ENCODE data around the gene C3AR1.
"Not testable (repeated sequence)": the region's sequence is repeated elsewhere in the genome, so short reads cannot be mapped to it uniquely, and the experiment has no call there.

Gene C3AR1

DNA sequence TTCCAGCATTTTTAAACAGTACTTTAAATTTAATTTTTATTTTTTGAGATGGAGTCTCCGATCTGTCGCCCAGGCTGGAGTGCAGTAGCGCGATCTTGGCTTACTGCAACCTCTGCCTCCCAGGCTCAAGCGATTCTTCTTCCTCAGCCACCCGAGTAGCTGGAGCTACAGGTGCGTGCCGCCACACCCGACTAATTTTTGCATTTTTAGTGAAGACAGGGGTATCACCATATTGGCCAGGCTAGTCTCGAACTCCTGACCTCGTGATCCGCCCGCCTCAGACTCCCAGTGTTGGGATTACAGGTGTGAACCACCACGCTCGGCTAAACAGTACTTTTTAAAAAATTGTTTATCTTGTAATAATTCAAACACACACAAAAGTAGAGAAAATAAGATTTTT is 37.9 kb downstream of the C3AR1 start:
- DNase-seq (ENCODE audit: low read depth, low spot score): no peak

GRCh38 chr12:8027856-8028255 is 38.3 kb downstream of the C3AR1 start:
- no peak for DNase-seq (ENCODE audit: low read depth, low spot score)

DNA sequence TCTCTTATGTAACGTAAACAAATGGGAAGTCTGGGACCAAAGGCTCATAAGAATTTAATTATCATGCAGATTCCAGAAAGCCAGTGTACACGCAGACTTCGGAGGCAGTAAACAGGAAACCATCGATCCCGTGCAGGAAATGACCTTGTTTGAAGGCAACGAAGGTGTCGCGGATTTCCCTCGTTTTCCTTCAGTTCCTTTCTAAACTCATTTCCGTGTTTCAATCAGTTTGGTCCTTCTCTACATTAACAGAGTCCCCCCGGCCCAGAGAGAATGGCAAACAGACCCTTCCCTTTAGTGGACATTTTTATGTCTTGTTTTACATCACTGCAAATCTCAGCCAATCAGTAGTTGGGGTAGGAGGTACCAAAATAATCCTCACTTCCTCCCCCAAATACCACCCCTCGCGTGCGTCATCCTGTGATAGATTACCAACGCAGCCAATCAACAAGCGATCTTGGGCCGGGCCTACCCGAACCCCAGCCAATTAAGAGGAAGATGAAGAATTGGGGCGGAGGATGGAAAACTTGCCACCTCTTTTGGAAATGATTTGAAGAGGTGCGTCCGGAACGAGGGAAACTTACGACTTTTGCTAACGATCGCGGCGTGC is 39.8 kb downstream of the C3AR1 start:
- DNase-seq (ENCODE audit: low read depth, low spot score): peak; percentile 96

GRCh38 chr12:8018666-8019581 is 47.2 kb downstream of the C3AR1 start:
- DNase-seq (ENCODE audit: low read depth, low spot score): no peak

DNA sequence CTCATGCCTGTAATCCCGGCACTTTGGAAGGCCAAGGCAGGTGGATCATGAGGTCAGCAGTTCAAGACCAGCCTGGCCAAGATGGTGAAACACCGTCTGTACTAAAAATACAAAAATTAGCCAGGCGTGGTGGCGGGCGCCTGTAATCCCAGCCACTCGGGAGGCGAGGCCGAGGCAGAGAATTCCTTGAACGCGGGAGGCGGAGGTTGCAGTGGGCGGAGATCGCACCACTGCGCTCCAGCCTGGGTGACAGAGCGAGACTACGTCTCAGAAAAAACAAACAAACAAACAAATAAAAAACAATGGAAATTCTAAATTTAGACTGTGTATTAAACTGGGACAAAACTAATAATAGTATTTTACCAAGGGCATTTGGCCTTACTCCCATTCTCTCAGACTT is 47.9 kb downstream of the C3AR1 start:
- DNase-seq (ENCODE audit: low read depth, low spot score): not testable (repeated sequence)

DNA sequence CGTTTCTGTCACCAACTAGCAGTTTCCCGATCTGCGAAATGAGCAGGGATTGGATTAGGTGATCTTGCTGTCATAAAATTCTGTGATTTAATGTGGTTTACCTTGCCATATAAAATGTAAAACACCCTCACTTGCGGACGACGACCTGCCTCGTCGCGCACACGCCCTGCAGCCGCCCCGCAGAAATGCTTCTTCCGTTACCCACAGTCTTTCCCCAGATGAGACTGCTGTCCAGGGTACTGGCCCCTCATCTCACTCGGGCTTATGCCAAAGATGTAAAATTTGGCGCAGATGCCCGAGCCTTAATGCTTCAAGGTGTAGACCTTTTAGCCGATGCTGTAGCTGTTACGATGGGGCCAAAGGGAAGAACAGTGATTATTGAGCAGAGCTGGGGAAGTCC is 51.3 kb downstream of the C3AR1 start:
- DNase-seq (ENCODE audit: low read depth, low spot score): no peak

- DNase-seq (ENCODE audit: low read depth, low spot score): no peak
Observed at GRCh38 chr12:8012651-8013309, 53.4 kb downstream of the C3AR1 start.

- DNase-seq (ENCODE audit: low read depth, low spot score): no peak
Observed at GRCh38 chr12:8011331-8011730, 54.8 kb downstream of the C3AR1 start.

All from smooth muscle cell of the brain vasculature (primary cell).